ENCODE results near the gene EBPL.
"Not testable (repeated sequence)": the region's sequence is repeated elsewhere in the genome, so short reads cannot be mapped to it uniquely, and the experiment has no call there.

Gene EBPL

DNA sequence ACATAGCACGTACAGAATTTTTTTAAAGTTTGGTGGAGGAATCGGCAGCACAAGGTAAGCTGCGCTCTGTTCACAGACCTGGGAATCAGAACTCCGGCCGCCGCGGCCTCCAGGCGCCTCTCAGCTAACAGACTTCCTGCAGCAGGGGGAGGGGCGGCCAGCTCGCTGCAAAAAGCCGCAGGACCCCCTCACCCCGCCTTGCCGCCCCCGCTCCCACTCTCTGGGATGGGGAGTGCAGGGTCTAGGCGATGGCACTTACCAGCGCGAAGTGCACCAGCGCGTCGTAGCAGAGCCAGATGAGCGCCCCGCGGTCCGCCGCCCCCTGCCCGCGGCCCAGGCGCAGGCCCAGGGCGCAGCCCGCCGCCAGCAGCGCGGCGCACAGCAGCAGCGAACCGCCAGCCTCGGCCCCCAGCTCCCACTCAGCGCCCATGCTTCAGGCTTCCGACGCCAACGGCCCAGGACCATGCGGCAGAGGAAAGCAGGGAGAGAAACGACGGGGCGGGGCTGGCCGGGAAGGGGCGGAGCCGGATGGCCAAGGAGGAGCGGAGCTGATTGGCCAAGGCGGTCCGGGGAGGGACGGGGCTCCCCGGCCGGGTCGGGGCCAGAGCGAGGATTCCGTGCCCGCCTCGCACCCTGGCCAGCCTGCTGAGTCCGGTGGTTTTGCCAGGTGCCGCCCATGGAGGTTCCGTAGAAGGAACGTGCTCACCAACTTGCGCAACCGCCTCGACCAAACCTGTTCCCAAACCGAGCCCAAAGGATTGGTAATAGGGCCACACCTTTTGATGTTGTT, at the start of gene EBPL:
Gene EBPL (minus strand): TSS at position 492 of the 790 bp plus-strand sequence. CDS start 62 bp downstream, at position 430.
- DNase-seq: no peak

DNA sequence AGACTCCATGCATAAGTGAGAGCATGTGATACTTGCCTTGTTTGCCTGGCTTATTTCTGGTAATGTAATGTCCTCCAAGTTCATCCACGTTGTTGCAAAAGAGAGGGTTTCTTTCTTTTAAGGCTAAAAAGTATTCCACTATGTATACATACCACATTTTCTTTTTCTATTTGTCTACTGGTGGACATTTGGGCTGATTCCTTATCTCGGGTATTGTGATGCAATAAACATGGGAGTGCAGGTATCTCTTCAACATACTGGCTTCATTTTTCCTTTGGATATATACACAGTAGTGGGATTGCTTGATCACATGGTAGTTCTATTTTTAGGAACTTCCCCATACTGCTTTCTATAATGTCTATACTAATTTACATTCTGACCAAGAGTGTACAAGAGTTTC, 49.6 kb upstream of the EBPL start:
- no peak for DNase-seq

- DNase-seq: no peak
Observed at GRCh38 chr13:49739498-49740187, 48.4 kb upstream of the EBPL start.

DNA sequence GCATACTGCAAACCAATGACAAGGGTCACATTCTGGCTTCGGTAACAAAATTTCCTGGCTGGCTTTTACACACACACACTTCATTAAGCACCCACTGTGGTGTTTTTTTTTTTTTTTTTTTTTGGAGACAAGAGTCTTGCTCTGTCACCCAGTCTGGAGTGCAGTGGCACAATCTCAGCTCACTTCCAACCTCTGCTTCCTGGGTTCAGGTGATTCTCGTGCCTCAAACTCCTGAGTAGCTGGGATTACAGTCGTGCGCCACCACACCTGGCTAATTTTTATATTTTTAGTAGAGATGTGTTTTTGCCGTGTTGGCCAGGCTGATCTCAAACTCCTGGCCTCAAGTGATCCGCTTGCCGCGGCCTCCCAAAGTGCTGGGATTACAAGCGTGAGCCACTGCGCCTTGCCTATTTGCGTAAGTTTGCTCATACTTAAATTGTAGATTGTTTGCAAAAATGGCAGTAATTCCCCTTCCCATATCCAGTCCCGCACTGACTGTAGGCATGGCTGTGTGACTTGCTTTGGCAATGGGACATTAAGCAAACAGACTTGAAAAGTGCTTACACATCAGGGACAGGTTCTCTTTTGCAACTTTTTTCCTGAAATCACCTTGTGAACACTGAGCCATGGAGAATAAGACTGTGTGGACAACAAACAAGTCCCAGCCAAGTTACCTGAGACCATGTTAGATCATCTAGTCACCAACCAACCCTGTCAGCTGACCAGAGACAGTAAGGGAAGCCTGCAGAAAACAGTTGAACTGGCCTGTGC, 42.1 kb upstream of the EBPL start:
- DNase-seq: no peak

GRCh38 chr13:49731766-49732165, 40.5 kb upstream of the EBPL start:
- DNase-seq: no peak

- no peak for DNase-seq
Observed at GRCh38 chr13:49716615-49717014, 25.3 kb upstream of the EBPL start.

DNA sequence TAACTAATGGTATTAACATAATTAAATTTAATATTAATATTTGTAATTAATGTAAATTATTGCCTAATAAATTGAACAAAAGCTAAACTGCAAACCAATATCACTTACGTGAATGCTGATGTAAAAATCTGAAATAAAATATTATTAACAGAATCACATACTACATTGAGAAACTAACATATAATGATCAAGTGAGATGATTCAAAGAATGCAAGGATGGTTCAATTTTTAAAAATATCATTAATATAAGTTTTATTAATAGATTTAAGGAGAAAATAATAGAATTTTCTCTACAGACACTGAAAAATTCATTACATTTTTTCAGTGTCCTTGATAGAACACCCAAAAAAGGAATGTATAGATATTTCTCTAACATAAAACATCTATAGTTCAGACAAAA, 23.5 kb upstream of the EBPL start:
- DNase-seq: no peak

- no peak for DNase-seq
Observed at GRCh38 chr13:49711218-49711863, 20.1 kb upstream of the EBPL start.

DNA sequence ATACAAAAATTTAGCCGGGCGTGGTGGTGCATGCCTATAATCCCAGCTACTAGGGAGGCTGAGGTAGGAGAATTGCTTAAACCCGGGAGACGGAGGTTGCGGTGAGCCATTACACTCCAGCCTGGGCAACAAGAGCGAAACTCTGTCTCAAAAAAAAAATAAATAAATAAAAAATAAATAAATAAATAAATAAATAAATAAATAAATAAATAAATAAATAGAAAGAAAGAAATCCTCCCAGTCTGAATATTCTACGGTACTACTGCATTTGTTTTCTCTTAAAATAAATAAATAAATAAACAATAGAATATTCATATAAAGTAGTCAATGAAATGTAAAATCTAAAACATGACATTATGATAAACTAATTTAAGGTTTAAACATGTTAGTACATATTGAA, 13.0 kb upstream of the EBPL start:
- DNase-seq: not testable (repeated sequence)

- no peak for DNase-seq
Observed at GRCh38 chr13:49701491-49701890, 10.2 kb upstream of the EBPL start.

DNA sequence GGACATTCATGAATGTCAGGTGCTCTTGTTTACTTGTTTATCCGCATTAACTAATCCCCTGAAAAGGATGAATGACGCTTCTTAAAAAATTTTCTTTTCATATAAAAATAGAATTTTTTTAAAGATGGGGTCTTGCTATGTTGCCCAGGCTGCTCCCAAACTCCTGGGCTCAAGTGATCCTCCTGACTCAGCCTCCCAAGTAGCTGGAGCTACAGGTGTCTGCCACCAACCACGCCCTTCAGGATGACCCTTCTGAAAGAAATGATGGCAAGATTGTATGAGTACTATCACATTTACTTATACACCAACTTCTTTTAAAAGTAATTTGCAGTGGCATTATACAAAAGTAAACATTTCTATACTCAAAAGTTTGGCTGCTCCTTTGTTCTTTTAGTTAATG, 6.2 kb upstream of the EBPL start:
- no peak for DNase-seq

- no peak for DNase-seq
Observed at GRCh38 chr13:49694446-49694845, 3.2 kb upstream of the EBPL start.

DNA sequence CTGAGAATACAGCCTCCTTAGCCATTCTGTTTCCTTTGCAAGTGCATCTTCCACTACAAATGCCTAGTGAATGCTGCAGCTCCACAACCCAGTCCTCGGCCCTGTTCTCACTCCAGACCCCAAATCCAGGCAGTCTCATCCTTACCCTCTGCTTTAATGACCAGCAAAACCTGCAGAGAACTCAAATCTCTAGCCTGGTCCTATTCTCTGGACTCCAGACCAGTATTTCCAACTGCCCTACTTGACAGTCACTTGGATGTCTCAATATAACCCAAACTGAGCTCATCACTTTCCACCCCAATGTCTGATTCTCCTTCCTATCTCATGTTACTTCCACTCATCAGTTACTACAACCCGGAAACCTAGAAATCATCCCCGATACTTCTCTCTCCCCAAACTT, 2.6 kb upstream of the EBPL start:
- no peak for DNase-seq

GRCh38 chr13:49693191-49693733, 2.0 kb upstream of the EBPL start:
- DNase-seq: no peak

- no peak for DNase-seq
Observed at GRCh38 chr13:49690133-49690994, 922 bp downstream of the EBPL start.

DNA sequence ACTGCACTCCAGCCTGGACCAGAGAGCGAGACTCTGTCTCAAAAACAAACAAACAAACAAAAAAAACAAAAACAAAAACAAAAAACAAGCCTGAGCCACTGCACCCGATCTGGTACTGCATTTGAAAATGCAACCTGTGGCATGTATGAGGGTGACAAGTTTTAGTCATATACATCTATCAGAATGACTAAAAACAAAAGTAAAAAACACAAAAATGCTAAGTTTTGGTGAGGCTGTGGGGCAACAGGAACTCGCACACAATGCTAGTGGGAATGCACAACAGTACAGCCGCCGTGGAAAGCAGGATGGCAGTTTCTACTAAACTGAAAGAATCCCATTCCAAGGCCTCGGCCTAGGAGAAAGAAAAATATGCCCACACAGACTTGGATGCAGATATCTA, 7.8 kb downstream of the EBPL start:
- DNase-seq: no peak

DNA sequence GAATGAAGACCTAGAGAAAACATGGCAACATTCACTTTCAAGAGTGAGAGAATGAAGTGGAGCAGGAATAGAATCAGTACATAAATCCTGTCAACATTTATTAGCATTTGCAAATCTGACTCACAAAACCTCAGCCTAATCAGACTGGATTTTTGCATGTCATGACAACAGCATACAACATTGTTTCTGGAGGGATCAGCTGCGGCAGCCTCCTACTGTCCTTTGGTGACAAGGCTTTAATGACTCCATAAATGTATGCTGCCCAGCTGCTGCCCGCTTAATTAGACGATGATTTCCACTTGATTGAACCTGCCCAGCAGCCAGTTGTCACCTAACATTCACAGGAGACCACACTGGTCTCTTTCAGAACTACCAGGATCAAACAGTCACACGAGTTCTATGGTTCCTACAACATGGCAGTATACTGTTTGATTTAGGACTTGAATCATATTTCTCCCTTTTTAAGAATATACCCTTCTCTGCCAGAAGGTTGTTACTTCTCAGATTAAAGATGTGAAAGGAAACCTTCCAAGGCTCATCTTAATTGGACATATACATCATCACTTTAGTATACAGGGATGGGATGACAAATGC, 9.3 kb downstream of the EBPL start:
- no peak for DNase-seq

DNA sequence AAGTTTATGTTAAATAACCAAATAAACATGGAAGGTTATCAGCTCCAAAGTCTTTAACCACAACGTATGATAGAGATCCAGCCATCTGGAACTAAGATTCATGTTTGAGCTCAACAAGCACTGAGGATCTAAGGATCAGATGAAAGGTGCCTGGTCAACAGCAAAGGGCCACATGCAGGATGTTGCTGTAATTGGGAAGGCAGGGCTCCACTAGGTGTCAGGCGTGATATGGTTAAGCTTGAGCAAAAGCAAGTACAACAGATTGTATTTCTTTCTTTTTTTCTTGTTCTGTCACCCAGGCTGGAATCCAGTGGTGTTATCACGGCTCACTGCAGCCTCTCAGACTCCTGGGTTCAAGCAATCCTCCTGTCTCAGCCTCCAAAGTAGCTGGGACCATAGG, 12.0 kb downstream of the EBPL start:
- no peak for DNase-seq

GRCh38 chr13:49678191-49678914, 12.9 kb downstream of the EBPL start:
- no peak for DNase-seq

DNA sequence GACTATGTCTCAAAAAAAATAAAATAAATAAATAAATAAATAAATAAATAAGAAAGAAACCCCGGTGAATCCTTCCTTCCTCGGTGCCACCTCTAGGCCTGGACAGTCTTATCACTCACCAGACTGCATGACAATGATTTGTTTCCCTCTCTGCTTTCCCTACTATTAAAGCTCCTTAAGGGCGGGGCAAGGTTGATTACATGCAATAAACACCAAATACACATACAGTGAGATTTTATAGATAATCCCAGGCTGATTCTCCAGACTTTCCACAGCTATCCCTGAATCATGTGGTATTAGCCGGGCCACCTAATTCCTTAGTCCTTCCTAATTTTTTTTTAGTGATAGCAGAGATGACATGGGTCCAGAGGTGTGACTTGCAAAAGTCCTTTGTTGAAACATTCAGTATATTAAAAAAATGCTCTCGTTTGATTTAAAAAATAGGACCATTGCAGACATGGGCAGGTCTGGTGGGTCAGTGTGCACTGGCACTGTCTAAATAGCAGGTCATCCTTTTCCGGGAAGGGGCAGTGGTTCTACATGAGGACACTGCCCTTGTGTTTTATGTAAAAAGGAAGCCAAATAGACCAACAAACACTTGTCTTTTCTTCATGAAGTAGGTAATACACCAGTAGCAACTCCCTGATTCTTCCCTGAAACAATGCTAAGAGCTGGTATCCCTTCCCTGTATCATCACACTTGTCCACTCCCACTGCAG, 14.5 kb downstream of the EBPL start:
- no peak for DNase-seq
